GM18858 (cell line): Measurements from ENCODE around the gene CALN1.
"Not testable (repeated sequence)": the region's sequence is repeated elsewhere in the genome, so short reads cannot be mapped to it uniquely, and the experiment has no call there.

Experiments
- ATAC-seq: cut with Tn5 transposase; IDR thresholded peaks from one replicate; pipeline ENCODE4 v1.9.1; 2021; ENCODE audit not compliant: unreplicated experiment

CALN1 gene

DNA sequence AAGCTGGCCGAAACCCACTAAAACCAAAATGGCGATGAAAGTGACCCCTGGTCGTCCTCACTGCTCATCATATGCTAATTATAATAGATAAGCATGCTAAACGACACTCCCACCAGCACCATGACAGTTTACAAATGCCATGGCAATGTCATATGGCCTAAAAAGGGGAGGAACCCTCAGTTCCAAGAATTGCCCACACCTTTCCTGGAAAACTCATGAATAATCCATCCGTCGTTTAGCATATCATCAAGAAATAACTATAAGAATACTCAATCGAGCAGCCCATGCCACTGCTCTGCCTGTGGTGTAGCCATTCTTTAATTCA, 422.0 kb downstream of the CALN1 start:
- no peak for ATAC-seq

GRCh38 chr7:71988201-71988600, 423.9 kb downstream of the CALN1 start:
- ATAC-seq = no peak

DNA sequence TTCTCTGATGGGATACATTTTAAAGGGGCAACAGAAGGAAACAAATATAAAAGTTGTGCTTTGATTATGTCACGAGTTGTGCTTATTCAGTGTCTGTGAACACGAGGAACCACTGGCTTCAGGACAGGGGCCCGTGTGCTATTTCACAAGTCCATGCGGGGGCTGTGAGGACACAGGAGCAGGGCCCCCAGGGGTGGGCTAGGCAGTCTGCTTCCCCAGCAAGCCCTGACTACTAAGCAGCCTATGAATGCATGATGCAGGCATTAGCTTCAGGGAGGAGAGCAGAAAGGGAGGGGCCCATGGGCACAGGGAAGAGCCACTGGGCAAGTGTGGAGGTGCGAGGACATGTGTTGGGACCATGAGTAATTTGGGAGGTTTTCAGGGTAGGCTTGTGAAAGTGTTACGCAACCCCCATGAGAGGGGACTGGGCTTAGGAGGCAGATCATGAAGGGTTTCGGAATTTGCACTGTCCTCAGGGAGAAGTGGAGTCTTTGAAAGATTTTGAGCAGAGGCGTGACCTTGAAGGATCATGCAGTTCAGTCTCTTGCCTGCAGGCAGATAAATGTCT, 424.9 kb downstream of the CALN1 start:
- no peak for ATAC-seq

DNA sequence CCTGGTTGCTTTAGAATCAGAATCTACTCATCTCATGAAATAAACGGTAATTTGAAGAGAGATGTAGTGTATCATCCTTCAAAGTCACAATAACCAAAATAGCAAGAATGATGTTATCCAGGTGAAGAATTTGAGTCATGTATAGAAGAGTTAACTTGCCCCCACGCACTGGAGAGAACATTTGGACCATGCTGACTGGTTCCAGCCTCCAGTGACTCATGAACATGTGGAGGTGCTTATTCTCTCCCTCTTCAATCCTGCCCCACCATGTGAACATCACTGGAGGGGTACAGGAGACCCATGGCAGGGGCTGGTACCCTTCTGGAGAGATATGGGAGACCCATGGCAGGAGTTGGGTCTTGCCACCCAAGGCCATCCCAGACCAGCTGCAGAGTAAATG, 427.8 kb downstream of the CALN1 start:
- ATAC-seq = no peak

- ATAC-seq = no peak
Measured at GRCh38 chr7:71982851-71983250, 429.3 kb downstream of the CALN1 start.

DNA sequence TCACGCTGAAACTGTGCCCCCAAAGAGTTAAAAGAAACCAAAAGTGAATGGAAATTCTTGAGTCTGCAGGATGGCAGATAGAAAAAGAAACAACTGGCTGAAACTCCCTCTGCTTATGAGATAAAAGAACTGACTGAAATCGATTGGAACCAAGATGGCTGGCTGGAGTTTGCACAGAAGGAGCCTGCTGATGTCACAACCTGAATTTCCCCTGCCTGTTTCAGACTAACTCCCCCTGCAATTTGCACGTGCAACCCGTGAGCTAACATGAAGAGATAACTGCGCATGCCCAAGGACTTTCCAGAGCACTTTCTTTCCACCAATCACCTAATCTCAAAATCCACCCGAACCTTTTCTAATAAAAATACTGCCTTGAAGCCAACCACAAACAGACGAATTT, 435.5 kb downstream of the CALN1 start:
- no peak for ATAC-seq

GRCh38 chr7:71974611-71975010, 437.5 kb downstream of the CALN1 start:
- ATAC-seq = no peak

DNA sequence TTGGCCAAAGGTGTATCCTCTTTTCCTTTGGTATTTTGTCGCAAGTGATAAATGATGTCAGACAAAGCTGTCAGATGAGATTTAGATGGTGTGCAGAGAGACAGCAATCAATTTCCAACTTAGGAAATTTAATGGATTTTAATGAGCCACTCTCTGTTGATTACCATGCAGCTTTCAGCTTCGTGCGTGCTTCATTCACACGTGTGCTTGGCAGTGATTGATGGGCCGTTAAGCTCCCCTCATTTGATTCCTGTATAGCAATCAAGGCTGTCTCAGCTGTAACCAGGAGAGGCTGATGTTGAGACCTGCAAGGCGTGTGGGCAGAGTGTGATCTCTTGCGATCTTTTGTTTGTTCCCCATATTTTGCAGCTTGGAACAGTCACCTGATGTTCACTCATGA, 439.6 kb downstream of the CALN1 start:
- ATAC-seq = no peak

GRCh38 chr7:71970725-71971124, 441.4 kb downstream of the CALN1 start:
- no peak for ATAC-seq

DNA sequence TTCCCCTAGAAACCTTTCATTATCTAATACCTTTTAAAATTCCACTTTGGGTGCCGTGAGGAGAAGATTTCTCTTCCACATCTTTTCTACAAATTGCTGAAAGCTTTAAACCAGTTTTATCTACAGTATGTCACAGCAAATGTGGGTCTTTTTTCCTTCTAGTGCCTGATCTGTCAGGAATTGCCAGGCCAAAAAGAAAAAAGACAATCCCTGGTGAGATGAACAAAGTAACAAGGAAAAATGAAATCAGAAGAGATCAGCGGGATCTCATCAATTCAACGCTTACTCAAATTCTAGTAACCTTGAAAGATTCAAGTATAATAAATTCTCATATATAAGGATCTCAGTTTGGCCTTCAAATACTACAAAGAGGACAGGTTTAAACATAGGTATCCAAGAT, 449.5 kb downstream of the CALN1 start:
- ATAC-seq = no peak

DNA sequence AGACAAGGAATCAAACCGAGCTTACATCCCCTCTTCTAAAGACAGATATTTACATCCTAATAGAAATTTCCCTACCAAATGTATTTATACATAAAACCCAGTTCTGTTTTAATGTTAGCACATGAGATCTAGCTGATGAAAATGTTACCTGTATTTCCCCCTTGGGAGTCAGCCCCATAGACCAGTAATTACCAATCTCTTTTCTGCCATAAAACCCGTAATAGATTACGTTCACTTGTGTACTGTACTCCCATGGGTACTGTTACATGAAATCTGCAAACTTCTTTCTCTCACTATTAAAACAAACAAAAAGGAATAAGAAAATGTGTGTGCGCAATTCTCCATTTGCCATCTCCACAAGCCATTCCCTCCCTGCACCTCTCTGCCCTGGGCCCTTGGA, 450.9 kb downstream of the CALN1 start:
- no peak for ATAC-seq

DNA sequence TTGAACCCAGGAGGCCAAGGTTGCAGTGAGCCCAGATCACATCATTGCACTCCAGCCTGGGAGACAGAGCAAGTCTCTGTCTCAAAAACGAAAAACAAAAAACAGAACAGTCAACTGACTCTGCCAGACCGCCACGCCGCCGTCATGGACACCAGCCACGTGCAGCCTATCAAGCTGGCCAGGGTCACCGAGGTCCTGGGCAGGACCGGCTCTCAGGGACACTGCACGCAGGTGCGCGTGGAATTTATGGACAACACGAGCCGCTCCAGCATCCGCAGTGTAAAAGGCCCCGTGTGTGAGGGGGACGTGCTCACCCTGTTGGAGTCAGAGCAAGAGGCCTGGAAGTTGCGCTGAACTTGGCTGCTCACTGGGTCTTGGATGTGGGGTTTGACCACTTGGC, 470.0 kb downstream of the CALN1 start:
- no peak for ATAC-seq

DNA sequence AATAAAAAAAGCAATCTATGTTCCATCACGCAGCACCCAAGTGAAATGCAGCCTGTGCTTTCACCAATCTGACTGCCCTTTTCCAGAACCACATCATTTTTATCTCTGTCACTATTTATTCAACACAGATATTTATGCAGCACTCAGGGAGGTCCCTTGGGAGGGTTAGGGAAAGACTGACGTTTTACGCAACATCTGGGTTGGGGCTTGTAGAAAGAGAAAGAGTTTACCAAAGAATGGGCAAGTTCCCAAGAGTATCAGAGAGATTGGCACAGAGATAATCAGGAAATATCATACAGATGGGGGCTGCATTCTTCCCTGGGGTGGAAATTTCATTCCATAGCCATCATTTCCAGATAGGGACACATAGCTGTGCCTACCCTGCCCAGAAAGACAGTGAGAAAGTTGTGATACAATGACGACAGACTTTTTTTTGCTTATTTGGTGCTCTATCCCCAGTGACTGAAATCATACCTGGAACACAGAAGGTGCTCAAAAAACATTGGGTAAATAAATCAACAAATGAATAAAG, 474.2 kb downstream of the CALN1 start:
- ATAC-seq = no peak

GRCh38 chr7:71935674-71936073, 476.5 kb downstream of the CALN1 start:
- ATAC-seq = no peak

- ATAC-seq = no peak
Measured at GRCh38 chr7:71933426-71933825, 478.7 kb downstream of the CALN1 start.

DNA sequence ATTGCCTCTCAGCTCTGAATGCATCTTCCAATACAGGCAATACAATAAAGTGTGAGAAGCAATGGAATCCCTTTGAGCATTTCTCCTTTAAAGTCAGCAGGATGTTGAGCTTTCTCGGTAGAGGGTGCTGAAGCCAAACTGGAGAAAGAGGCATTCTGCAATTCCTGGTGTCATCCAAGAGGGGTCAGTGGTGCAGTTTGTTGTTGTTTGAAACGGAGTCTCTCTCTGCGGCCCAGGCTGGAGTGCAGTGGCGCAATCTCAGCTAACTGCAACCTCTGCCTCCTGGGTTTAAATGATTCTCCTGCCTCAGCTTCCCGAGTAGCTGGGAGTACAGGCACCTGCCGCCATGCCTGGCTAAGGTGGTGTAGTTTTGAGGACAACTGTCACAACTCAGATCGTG, 486.5 kb downstream of the CALN1 start:
- ATAC-seq = no peak

GRCh38 chr7:71914204-71914603, 497.9 kb downstream of the CALN1 start:
- not testable (repeated sequence) for ATAC-seq

DNA sequence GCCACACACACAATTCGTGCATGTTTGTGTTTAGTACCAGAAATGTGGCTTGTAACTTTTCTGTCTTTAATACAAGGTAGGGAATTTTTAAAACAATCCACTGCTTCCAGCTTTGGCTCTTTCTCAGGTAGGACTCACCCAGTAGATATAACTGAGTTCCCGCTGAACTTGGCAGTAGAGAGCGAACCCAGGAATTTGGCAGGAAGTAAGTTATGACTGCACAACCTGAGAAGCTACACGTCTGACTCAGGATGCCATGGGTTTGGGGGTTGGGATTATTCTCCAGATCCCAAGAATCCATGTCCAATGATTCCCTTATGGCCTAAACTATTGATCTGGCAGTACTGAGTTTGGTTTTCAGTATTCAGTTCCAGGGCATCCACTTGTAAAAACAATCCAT, 499.7 kb downstream of the CALN1 start:
- ATAC-seq = no peak

DNA sequence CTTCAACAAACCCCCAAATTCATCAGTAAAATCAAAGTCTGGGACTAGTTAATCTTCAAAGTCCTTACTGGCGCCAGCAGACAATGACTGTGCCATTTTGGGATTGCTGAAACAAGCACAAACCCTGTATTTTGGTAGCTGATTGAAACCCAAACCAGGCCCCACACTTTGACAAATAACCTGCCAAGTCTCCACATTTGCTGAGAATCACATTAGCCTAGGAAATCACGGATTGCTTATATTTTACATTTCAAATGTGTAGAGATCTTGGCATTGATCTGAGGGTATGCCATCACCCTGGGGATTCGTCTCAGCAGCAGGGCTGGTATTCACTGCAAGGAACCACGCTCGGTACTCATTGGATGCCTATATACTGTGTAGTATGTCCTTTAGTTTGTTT, 501.1 kb downstream of the CALN1 start:
- ATAC-seq = no peak

GRCh38 chr7:71905821-71906220, 506.3 kb downstream of the CALN1 start:
- ATAC-seq = no peak

- ATAC-seq = no peak
Measured at GRCh38 chr7:71904484-71904883, 507.7 kb downstream of the CALN1 start.

GRCh38 chr7:71900556-71900955, 511.6 kb downstream of the CALN1 start:
- no peak for ATAC-seq

- ATAC-seq = no peak
Measured at GRCh38 chr7:71896535-71896934, 515.6 kb downstream of the CALN1 start.

DNA sequence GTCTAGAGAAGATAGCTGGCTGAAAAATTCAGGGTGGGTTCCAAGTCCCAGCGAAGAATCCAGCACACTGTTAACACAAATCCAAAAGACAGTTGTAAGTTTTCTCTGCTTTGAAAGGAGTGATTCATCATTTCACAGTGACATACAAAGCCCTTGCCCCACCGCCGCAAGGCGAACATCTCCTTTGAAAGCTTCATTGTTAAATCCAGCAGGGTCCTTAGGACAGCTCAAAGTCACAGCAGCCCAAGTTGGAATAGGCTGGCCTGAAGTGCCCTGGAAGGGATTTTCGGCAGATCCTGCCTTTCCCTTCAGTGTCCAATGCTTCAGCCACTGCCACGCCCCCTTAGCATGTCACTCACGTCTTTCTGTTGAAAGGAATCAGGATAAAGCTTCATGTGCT, 526.1 kb downstream of the CALN1 start:
- no peak for ATAC-seq
